ENCODE results near the gene NPAS2. TPM values are rescaled to one million over a fixed set of nuclear protein-coding genes. Genes with fewer than 3 reads are reported as not detected.

Gene NPAS2
- total and polyA plus RNA-seq, 2 donors from 2014 or later = 8.4 to 44.5 TPM

DNA sequence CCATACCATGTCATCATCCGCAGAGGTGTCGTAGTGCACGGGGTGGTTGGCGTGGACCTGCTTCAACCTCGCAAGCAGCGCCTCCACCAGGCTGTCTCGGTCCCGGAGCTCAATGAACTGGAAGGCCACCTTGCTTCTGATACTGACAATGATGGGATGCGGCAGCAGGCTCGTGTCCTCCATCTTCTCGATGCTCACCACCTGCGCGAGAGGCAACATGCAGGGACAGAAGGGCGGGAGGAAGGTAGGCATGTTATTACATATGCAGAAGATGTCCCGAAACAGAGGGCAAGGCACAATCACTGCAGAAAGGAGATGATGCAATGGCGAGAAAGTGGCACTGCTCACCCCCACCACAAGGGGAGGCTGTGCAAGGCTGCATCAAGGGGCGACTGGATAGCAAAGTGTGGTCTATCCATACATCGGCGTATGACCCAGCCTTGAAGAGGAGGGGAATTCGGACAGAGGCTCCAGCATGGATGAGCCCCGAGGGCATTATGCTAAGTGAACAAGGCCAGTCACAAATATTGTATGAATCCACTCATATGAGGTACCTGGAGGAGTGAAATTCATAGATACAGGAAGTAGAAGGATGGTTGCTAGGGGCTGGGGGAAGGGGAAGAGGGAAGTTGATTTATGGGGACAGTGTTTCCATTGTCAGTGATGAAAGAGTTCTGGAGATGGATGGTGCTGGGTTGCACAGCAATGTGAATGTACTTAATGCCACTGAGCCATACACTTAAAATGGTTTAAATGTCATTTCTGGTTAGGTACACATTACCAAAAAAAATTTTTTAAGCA, 218.7 kb downstream of the NPAS2 start:
- intact Hi-C loops (cut with DNase I) = no loop called here
- peak; percentile 51 for TF ChIP-seq CTCF (IDR thresholded peaks at IDR 0.05; ENCODE audit: borderline replicate concordance, extremely low read depth, insufficient read depth)
- Histone ChIP-seq H3K4me1 (ENCODE audit: control insufficient read depth in 2 of 3, insufficient read depth in 2 of 3, low read depth in 1 of 3, low read length in 3 of 3) (no peaks in the 10 kb centered on the region), H3K4me3 (ENCODE audit: low read length in 3 of 3) (no peak overlapping the region), H3K9ac (ENCODE audit: low read length in 3 of 3) (no peak overlapping the region), H3K27me3 (ENCODE audit: control insufficient read depth, insufficient read depth, low read length) (no peaks in the 10 kb centered on the region), H3K36me3 (ENCODE audit: control insufficient read depth in 2 of 3, insufficient read depth in 3 of 3, low read length in 3 of 3) (peaks cover 2 to 18% (median 17%) of the 10 kb centered on the region in 3 donors), H3K27ac (ENCODE audit: low read depth in 2 of 2, low read length in 2 of 2) (no peak overlapping the region), H3K9me3 (ENCODE audit: control insufficient read depth in 2 of 3, insufficient read depth in 1 of 3, low read length in 3 of 3) (no peaks in the 10 kb centered on the region)
- FAIRE-seq = no peak
- DNase-seq = no peak

GRCh38 chr2:101040072-101040471, 220.1 kb downstream of the NPAS2 start:
- H3K27me3 ChIP-seq (ENCODE audit: control insufficient read depth, insufficient read depth, low read length) = no peaks in the 10 kb centered on the region
- intact Hi-C loops (cut with DNase I) = no loop called here
- no peaks in the 10 kb centered on the region for H3K9me3 ChIP-seq (ENCODE audit: control insufficient read depth in 2 of 3, insufficient read depth in 1 of 3, low read length in 3 of 3)
- TF ChIP-seq CTCF (IDR thresholded peaks at IDR 0.05; ENCODE audit: borderline replicate concordance, extremely low read depth, insufficient read depth) = no peak
- no peak overlapping the region for H3K27ac ChIP-seq (ENCODE audit: low read depth in 2 of 2, low read length in 2 of 2)
- no peak overlapping the region for H3K9ac ChIP-seq (ENCODE audit: low read length in 3 of 3)
- DNase-seq = no peak
- H3K4me1 ChIP-seq (ENCODE audit: control insufficient read depth in 2 of 3, insufficient read depth in 2 of 3, low read depth in 1 of 3, low read length in 3 of 3) = no peaks in the 10 kb centered on the region
- peaks cover 2 to 16% (median 14%) of the 10 kb centered on the region in 3 donors for H3K36me3 ChIP-seq (ENCODE audit: control insufficient read depth in 2 of 3, insufficient read depth in 3 of 3, low read length in 3 of 3)
- H3K4me3 ChIP-seq (ENCODE audit: low read length in 3 of 3) = no peak overlapping the region
- no peak for FAIRE-seq

GRCh38 chr2:101040761-101041160, 220.8 kb downstream of the NPAS2 start:
- Histone ChIP-seq H3K4me3 (ENCODE audit: low read length in 3 of 3) (no peak overlapping the region), H3K36me3 (ENCODE audit: control insufficient read depth in 2 of 3, insufficient read depth in 3 of 3, low read length in 3 of 3) (peaks cover 2 to 13% (median 9%) of the 10 kb centered on the region in 3 donors), H3K9me3 (ENCODE audit: control insufficient read depth in 2 of 3, insufficient read depth in 1 of 3, low read length in 3 of 3) (no peaks in the 10 kb centered on the region), H3K27me3 (ENCODE audit: control insufficient read depth, insufficient read depth, low read length) (no peaks in the 10 kb centered on the region), H3K27ac (ENCODE audit: low read depth in 2 of 2, low read length in 2 of 2) (no peak overlapping the region), H3K4me1 (ENCODE audit: control insufficient read depth in 2 of 3, insufficient read depth in 2 of 3, low read depth in 1 of 3, low read length in 3 of 3) (no peaks in the 10 kb centered on the region), H3K9ac (ENCODE audit: low read length in 3 of 3) (no peak overlapping the region)
- intact Hi-C loops (cut with DNase I) = no loop called here
- DNase-seq (no peak), FAIRE-seq (no peak)
- no peak for TF ChIP-seq CTCF (IDR thresholded peaks at IDR 0.05; ENCODE audit: borderline replicate concordance, extremely low read depth, insufficient read depth)
